DMS 273 (cell line): ENCODE data around the gene ZDHHC22.
"Not testable (repeated sequence)": the region's sequence is repeated elsewhere in the genome, so short reads cannot be mapped to it uniquely, and the experiment has no call there.

Source experiments
- DNase-seq: peaks from one replicate; lab custom pipeline; 2025; ENCODE audit not compliant: unreplicated experiment; lab: John Stamatoyannopoulos, UW

ZDHHC22 gene, protein sequence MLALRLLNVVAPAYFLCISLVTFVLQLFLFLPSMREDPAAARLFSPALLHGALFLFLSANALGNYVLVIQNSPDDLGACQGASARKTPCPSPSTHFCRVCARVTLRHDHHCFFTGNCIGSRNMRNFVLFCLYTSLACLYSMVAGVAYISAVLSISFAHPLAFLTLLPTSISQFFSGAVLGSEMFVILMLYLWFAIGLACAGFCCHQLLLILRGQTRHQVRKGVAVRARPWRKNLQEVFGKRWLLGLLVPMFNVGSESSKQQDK

DNA sequence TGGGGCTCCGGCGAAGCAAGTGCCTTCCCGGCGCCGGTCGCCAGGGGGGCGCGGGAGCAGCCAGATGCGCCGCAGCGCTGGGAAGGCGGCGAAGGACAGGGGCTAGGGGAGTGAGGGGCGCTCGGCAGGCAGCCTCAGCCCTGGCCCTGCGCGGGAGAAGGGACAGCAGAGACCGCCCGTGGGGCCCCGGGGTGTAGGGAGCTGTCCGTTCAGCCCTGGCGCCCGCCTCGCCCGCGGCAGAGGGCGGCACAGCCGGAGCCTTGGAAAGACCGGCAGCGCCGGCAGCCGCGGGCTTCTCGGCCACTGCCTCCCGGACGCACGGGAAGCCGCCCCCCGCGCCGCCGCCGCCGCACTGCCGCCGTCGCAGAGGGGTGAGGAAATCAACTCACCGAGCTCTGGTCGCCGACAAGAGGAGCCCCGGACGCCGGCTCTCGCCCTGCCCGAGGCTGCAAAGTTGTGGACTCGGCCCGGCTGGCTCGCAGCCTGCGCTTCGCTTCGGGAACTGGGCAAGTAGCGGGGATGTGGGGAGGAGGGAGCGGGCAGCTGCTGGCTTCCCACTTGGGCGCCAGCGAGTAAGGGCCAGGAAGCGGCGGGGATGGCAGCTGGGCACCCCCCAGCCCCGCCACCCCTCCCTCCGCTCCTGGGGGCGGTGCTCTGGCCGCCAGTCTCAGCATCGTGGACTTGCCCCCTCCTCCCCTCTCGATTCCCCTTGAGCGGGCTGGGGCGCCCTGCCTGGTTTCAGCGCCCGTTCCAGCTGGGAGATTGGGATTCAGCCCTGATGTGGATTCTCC is at the start of gene ZDHHC22:
Gene ZDHHC22, minus strand, starts transcription at position 578 of the 791 bp plus-strand sequence. CDS start 2,053 bp downstream, outside the sequence.
- DNase-seq: peak; percentile 95

DNA sequence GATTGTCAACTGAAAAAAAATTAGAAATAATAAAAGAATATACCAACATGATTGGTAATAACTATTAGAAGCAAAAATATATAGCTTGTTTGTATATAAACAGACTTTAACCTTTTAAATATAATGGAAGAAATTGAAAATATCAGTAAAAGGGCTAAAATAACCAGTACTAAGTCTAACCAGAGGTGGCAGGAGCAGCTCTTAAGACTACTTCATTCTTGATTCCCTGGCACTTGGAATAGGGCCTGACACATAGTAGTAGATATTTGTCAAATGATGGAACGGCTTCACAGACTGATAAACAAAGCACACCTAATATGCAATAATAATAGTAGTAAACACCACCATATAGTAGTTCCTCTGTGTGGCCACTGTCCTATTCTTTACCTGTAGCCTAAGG is 49.4 kb upstream of the ZDHHC22 start:
- no peak for DNase-seq

DNA sequence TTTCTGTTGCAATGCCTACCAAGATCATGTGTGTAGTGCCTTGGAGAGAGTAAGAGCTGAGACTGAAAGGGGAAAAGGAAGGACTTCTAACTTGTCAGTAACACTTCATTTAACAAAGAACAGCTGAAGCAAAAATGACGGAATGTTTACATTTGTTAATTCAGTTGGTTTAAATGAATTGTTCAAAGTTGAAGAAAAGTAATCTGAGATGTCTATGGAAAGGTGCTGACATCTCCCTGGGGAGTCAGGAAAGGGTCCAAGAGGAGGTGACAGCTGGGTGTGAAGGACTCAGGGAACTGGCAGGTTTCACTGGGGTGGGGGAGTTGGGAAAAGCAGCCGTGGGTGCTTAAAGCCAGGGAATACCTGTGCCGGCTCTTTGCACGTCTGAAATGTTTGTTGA is 47.9 kb upstream of the ZDHHC22 start:
- DNase-seq: no peak

DNA sequence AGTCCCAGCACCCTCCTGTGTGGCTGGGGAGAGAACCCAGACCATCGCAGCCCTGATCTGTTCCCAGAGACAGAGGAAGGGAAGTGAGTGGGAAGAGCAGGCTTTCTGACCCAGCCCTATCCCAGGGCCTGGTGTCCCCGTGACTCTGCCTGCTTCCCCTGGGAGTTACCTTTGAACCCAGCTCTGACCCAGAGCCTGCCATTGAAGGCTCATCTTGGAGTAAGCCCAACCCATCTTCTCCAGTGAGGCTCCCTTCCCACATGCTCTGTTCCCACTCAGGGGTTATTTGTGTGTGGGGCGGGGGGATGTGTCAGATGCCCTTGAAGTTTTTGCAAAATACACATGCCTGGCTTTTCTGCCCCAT is 46.0 kb upstream of the ZDHHC22 start:
- no peak for DNase-seq

DNA sequence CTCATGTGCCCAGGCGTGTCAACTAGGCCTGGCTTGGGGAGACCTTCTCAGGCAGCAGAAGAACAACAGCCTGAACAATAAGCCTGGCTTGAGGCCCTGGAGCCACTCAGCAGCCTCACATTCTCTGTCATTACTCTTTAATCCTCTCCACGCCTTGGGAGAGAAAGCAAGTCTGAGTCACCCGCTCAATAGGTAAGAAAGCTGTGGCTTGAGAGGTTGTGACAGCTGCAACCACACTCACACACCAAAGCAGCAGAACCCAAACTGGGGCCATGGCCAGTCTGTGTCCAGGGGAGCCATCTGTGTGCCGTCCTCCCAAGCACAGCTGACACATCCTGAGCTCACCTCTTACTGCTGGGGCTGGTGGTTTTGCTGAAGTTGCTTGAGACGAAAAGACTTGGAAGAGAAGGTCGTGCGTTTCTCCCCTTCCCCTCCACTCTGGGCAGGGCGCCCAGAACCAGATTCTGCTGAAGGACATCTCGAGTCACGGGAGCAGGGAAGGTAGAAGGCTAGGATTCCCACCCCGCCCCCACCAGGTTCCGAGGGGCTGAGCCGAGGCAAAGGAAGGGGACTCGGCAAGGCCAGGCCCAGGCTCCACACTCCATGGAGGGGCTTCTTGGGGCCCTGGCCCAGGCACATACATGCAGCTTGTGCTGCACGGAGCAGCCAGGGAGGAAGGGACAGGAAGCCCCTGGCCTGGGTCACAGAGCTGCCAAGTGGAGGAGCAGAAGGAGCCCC is 45.5 kb upstream of the ZDHHC22 start:
- peak; percentile 86 for DNase-seq

DNA sequence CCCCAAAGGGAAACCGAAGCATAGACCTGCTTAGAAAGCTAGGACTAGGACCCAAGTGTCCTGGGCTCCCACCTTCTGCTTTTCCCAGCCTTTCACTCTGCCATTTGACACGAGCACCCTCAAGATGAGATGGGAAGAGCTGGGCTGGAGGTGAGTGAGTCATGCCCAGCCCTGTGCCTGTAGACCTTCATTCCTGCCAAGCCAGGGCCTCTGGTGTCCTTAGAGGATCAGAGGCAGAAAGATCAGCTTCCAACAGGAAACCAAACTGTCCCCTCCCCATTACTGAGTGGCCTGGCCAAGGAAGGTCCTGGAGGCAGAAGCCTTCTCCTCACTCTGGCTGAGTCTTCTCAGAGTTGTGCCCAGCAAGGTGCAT is 43.5 kb upstream of the ZDHHC22 start:
- DNase-seq: no peak

DNA sequence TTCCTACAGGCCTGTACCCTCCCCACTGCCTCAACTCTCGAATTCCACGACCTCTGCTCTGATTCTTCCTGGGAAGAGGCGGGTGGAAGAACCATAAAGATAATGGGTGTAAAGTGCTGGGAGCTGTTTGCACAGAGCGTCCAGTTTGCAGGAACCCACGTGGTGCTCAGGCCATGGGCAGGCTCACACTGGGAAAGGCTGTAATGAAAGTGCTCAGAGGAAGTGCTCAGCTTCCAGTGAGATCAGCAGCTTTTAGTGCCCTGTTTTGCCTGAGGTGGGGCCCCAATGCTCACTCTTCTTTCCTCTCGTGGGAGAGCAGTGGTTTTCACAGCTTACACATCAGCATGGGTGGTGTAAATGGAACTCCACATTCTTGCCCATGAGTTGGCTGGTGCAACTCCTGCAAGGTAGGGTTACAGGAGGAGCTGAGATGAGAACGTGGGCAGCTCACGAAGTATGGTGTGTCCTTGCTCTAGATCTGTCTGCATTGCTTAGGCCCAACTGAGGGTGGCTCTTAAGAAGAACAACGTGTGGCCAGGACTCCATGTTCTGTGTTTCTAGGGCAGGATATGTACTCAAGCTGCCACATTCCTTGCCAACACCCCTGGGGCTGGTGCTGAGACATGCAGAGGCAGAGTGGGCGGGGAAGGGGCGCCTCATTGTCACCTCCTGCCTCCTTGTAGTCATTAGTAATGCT is 43.0 kb upstream of the ZDHHC22 start:
- no peak for DNase-seq

DNA sequence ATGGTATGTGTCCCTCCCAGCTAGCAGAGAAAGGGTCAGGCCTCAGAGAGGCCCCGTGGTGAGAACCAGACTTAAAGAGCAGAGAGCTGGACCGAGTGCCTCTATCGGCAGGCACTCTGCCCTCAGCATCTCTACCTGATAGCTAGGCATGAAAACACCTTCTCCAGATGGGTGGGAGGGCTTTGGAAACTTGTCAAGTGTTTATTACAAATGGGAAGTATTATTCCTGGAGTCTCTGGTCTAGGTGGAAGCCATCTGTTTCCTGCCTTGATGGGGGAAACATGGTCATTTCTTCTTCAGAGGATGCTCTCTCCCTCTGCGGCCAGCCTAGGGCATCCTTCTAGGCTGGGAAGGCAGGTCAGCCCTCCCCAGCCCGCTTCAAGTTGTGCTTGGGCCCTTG is 42.3 kb upstream of the ZDHHC22 start:
- DNase-seq: peak; percentile 90

DNA sequence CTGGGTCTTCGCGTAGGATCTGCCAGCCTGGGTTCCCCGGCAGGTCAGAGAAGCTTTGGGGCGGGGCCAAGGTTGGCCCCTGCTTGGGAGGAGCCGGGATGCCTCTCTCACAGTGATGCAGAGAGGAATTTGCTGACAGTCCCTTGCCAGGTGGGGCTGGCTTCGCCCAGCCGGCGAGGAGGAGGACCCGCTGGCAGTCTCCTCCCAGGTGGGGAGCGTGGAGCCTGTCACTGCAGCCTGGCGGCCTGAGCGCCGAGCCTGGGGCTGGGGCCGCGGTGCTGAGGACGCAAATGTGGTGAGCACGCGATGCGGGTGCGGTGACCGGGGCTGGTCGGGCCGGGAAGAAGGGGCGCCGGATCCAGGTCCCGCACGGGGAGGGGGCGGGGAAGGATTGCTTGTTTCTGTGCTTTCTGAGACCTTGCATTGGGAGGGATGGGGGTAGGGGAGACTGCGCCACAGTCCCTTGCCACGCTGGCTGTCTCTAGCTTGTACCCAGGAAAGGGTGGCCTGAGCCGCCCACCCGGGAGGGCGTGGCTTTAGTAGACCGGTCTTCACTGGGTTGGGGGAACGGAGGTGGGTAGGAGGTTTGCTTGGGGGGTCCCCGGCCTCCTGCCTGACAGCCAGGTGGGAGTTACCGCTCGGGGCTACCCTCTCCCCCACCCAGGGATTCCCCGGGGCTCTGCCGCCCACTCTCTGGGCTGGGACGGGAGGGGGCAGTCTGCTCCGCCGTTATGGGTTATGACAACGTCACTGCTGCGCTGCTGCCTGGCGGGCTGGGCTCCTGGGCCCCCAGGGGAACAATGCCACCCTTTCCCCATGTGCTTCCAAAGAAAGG is 40.2 kb upstream of the ZDHHC22 start, which contains the start of gene TMEM63C:
Gene TMEM63C, plus strand, starts transcription at position 196 of the 835 bp plus-strand sequence. CDS start 37,016 bp downstream, outside the sequence.
- DNase-seq: peak; percentile 99

DNA sequence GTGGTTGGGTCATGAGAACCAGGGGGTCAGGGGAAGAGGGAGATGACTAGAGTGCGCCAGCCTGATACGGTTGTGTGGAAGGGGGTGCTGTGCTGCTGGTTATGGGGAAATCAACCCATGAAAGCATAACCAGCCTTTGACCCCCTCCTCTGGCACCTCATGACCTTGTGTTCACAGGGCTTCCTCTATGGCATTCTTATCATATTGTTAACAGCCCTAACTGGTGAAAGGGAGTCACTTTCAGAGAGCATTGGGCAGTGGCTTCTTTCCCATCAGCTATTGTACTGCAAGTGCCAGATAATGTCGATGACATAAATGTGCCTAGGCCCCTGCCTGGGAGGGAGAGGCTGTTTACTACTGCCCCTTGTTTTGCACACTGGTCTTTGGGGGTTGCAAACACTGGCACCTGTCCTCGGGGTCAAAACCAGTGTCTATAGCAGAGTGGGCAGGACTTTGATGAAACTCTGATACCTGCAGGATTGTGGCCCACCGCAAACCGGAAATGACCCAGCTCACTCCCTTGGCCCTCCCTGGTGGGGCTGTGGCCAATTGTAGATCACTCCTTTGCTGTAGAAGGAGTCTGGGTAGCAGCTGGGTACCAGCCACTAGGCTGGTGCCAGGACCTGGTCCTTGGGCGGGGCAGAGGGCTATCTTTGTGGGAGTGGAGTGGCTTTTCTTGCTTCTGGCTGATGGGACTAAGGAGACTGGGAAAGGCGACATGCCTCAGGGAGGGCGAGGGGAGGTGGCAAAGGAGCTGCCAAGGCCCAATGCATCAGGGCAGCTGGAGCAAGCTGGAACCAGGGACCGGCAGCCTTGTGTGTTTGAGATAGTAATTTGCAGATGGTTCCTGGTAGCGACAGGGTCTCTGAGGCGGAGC is 39.4 kb upstream of the ZDHHC22 start:
- no peak for DNase-seq

DNA sequence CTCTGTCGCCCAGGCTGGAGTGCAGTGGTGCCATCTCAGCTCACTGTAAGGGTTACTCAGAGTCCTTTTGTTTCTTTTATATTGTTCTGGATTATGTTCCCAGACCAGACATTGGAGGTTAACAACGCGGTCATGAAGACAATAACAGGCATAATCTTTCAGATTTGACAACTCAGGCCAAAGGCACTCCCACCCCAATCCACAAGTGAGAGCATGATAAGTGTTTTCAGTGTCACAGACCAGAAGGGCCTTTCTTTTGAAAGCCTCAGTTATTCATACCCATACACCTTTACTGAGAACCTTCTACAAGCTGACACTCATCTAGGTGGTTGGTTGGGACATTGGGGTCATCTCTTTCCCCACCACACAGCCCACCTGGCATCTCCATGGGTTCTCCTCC is 37.1 kb upstream of the ZDHHC22 start:
- DNase-seq: no peak

DNA sequence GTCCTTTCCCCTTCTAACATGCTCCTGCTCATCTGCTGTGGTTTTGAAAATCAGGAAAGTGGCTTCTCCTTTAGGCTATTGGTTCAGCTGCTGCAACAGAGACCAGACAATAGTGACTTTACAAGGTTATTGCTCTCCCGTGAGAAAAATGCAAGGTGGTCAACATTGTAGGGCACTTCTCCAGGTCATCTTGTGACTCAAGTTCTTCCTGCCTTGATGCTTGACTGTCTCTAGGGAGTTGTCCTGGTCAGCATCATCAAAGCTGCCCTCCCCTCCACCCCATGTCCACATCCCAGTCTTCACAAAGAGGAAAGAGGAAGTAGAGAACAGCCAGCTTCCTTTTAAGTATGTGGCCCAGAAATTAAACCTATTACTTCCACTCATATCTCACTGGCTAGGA is 36.1 kb upstream of the ZDHHC22 start:
- no peak for DNase-seq

DNA sequence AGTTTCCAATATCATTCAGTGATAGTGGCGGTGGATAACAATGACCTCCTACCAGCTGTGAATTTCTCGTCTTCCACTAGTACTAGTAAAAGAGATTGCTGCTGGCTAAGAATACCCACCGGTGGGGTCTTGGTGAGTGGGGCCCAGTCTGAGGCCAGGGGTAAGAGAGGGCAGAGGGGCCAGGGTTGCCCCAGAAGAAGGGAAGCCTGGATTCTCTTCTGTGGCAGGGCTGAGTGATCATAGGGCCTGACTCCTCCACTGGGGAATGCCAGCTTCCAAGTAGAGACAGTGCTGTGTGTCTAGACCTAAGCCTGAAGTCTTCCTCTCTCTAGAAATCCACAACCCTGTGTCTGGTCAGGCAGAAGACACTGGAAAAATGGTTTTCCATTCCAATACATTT is 34.3 kb upstream of the ZDHHC22 start:
- no peak for DNase-seq

DNA sequence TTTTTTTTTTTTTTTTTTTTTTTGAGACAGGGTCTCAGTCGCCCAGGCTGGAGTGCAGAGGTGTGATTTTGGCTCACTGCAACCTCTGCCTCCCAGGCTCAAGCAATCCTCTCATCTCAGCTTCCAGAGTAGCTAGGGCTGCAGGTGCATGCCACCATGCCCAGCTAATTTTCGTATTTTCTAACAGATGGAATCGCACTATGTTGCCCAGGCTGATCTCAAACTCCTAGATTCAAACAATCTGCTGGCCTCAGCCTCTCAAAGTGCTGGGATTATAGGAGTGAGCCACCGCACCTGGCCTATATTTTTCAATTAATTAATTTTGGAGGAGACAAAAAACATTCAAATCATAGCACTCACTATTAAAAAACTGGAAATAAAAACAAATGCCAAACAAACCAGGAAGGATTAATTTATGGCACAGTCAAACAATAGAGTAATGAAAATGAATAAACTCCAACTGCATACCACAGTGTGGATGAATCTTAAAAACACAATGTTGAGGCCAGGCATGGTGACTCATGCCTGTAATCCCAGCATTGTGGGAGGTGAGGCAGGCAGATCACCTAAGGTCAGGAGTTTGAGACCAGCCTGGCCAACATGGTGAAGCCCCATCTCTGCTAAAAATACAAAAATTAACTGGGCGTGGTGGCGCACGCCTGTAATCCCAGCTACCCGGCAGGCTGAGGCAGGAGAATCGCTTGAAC is 32.5 kb upstream of the ZDHHC22 start:
- not testable (repeated sequence) for DNase-seq

DNA sequence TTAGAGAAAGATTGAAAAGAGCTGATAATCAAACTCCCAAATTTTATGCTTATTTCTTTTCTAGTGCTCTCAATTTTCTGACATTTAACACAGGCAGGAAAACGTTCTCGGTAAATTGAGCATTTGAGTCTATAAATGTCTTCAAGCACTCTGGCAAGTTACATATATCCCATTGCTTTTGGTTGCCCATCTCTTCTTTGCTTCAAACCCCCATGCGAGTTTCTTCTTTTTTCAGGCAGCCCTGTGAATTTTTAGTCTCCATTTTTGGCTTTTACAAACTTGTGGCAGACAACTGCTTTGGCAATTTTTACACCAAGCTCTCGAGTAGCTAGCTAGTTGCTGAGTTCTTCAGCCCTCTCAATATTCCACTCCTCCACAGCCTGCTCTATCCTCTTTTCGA is 31.3 kb upstream of the ZDHHC22 start:
- no peak for DNase-seq

DNA sequence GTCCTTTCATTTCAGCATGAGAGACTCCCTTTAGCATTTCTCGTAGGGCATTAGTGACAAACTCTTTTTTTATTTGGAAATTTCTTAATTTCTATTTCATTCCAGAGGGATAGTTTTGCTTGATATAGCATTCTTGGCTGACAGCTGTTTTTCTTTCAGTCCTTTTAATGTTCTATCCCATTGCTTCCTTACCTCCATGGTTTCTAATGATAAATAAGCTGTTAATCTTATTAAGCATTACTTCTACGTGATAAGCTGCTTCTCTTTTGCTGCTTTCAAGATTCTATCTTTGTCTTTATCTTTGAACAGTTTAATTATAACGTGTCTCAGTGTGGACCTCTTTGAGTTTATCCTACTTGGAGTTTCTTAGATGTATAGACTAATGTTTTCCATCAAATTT is 28.5 kb upstream of the ZDHHC22 start:
- DNase-seq: no peak

DNA sequence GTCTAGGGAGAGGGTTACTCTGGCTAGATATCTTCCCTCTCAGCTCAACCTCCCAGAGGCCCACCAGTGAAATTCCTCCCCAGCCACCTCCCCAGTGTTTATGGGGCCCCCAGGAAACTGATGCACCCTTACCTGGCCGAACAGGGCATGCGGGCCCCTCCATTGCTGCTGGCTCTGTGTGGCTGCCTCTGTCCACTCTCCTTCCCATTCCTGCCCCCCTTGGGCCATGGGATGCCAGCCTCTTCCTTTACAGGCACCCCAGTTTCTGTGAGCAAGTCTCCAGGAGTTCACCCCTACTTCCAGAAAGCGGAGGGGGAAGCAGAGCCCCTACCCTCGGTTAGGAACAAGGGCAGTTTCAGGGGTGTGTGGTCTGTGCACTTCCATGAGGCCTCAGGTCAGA is 19.4 kb upstream of the ZDHHC22 start:
- no peak for DNase-seq

DNA sequence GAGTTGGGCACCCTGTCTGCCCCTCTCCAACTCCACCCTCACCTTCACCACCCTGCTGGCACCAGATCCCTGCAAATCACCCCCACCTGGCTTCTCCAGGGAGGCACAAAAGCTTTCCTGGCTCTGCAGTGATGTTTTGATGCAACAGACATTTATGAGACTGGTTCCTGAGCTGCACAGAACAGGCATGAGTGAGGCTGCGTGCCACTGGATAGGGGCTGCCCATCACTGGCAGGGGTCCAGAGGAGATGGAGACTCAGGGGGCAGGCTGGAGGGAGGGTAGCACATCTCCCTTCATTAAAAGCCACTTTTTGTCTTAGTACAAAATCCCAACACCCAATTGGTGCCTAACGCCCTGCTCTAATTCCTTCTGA is 17.3 kb upstream of the ZDHHC22 start:
- no peak for DNase-seq
